HepG2 (cell line): ENCODE results near the gene SYNGR1. TPM values are rescaled to one million over a fixed set of nuclear protein-coding genes. Genes with fewer than 3 reads are reported as not detected.

Source experiments
- ATAC-seq: fragments of 200-7000 bp; cut with Tn5 transposase; 3 replicates; pipeline ENCODE4 v1.9.1; 2020; ENCODE audit warnings: mild to moderate bottlenecking, moderate library complexity
- BruUV-seq: library from RNA; stranded (reverse); fragments of 400-500 nt; replicated peaks from 2 replicates; lab custom pipeline; 2021; lab: Mats Ljungman, UMichigan
- CTCF ChIA-PET: fragments of 300-600 bp; formaldehyde crosslinking; extraction: SDS; loops from one replicate; lab custom pipeline; 2021; ENCODE audit warnings: low total read pairs, inconsistent platforms, low intra/inter-chr PET ratio; lab: Yijun Ruan, JAX
- POLR2A ChIA-PET: fragments of 350-600 bp; sonication (Branson Sonifier 250); formaldehyde crosslinking; loops from one replicate; lab custom pipeline; 2020; ENCODE audit warnings: antibody characterized with exemption, inconsistent platforms; lab: Yijun Ruan, JAX
- DNase-seq: peaks from one replicate; pipeline ENCODE4 v3.0.0-alpha.2; 2015; ENCODE audit warnings: low spot score
- FAIRE-seq: peaks from 3 replicates; lab custom pipeline; 2011; peaks lifted over from hg19 to GRCh38; lab: Jason Lieb, UNC
- H2AFZ ChIP-seq: one replicate; pipeline ENCODE4 v1.6.1; 2011; ENCODE audit warnings: low read length, inconsistent platforms
- H3K27ac ChIP-seq: fragments of 300-600 bp; 3 replicates; pipeline ENCODE4 v1.8.0; 2011; ENCODE audit warnings: mixed run types, mild to moderate bottlenecking, mixed read lengths, low read length, inconsistent platforms; ENCODE audit not compliant: insufficient read depth; ENCODE audit errors: extremely low read length
- H3K27me3 ChIP-seq, 2 experiments: fragments of 200-600 bp in 1 of 2; 2 replicates in 1 of 2; 3 replicates in 1 of 2; pipeline versions ENCODE4 v1.6.0 to v1.8.0; 2011; ENCODE audit warnings: low read length in 2 of 2, mild to moderate bottlenecking in 2 of 2, moderate library complexity in 2 of 2, inconsistent platforms in 1 of 2; ENCODE audit not compliant: insufficient read depth in 2 of 2, control insufficient read depth in 1 of 2
- H3K36me3 ChIP-seq, 2 experiments: fragments of 200-600 bp in 1 of 2; replicated peaks in 1 of 2; 2 replicates in 1 of 2; 3 replicates in 1 of 2; pipeline versions ENCODE4 v1.5.1 to v1.8.0; 2011; ENCODE audit warnings: low read length in 2 of 2, inconsistent platforms in 1 of 2; ENCODE audit not compliant: insufficient read depth in 2 of 2, control insufficient read depth in 1 of 2
- H3K4me1 ChIP-seq: 2 replicates; pipeline ENCODE4 v1.5.1; 2012; ENCODE audit warnings: low read length, inconsistent platforms; ENCODE audit not compliant: insufficient read depth
- H3K4me2 ChIP-seq: 2 replicates; pipeline ENCODE4 v1.6.0; 2011; ENCODE audit warnings: low read depth, low read length, inconsistent platforms
- H3K4me3 ChIP-seq, 3 experiments: fragments of 200-600 bp in 1 of 3; sonication (generic), shearing (Covaris generic) in 1 of 3; replicated peaks in 1 of 3; 2 replicates each; pipeline ENCODE4 v1.5.1; 2011 to 2016; ENCODE audit warnings: low read length in 3 of 3, inconsistent platforms in 2 of 3, low read depth in 2 of 3, mild to moderate bottlenecking in 2 of 3, control low read depth in 1 of 3, mixed read lengths in 1 of 3; ENCODE audit not compliant: insufficient read depth in 1 of 3
- H3K79me2 ChIP-seq: one replicate; pipeline ENCODE4 v1.6.1; 2011; ENCODE audit warnings: low read length, inconsistent platforms; ENCODE audit not compliant: insufficient read depth
- H3K9ac ChIP-seq: 2 replicates; pipeline ENCODE4 v1.6.0; 2011; ENCODE audit warnings: mild to moderate bottlenecking, low read depth, low read length, inconsistent platforms; ENCODE audit not compliant: insufficient read depth
- H3K9me3 ChIP-seq: 2 replicates; pipeline ENCODE4 v1.5.1; 2012; ENCODE audit warnings: mild to moderate bottlenecking, low read length
- H4K20me1 ChIP-seq: 2 replicates; pipeline ENCODE4 v1.6.0; 2011; ENCODE audit warnings: inconsistent platforms, mild to moderate bottlenecking, low read length, moderate library complexity; ENCODE audit not compliant: insufficient read depth
- AGO2 ChIP-seq: fragments of 200-400 bp; formaldehyde crosslinking; optimal IDR thresholded peaks from 2 replicates; pipeline ENCODE3; 2017; ENCODE audit warnings: mild to moderate bottlenecking, low read depth, low read length, moderate library complexity
- CREB1 ChIP-seq, 2 experiments: fragments of 450-650 bp in 1 of 2; IDR thresholded peaks; 2 replicates each; pipeline ENCODE4 v1.6.1; 2016 to 2017; ENCODE audit warnings: control low read depth in 1 of 2, mild to moderate bottlenecking in 1 of 2, missing compliant biosample characterization in 1 of 2, missing genetic modification characterization in 1 of 2
- DNMT3B ChIP-seq: conservative IDR thresholded peaks from 2 replicates; pipeline ENCODE4 v1.6.1; 2016; ENCODE audit warnings: missing biosample characterization, control low read depth
- FOXJ3 ChIP-seq: sonication (generic); formaldehyde crosslinking; IDR thresholded peaks from 2 replicates; pipeline ENCODE4 v1.4.0; 2020; ENCODE audit warnings: missing genetic modification reagents, mild to moderate bottlenecking, borderline replicate concordance
- MAFK ChIP-seq, 2 experiments: IDR thresholded peaks in 1 of 2; conservative IDR thresholded peaks in 1 of 2; 2 replicates each; pipeline ENCODE4 v1.6.1; 2011; ENCODE audit warnings: improper control_type of control experiment in 2 of 2, low read length in 2 of 2
- RAD51 ChIP-seq: fragments of 450-650 bp; IDR thresholded peaks from 2 replicates; pipeline ENCODE4 v1.6.1; 2016; ENCODE audit warnings: borderline replicate concordance
- RFXAP ChIP-seq: sonication (generic); formaldehyde crosslinking; IDR thresholded peaks from 2 replicates; pipeline ENCODE4 v1.4.0; 2020; ENCODE audit warnings: missing genetic modification reagents, borderline replicate concordance
- SIX1 ChIP-seq: sonication (generic); formaldehyde crosslinking; IDR thresholded peaks from 2 replicates; pipeline ENCODE4 v1.4.0; 2020; ENCODE audit warnings: missing genetic modification reagents, borderline replicate concordance
- YY1 ChIP-seq: IDR thresholded peaks from 2 replicates; pipeline ENCODE4 v1.6.1; 2011; ENCODE audit warnings: low read length, low read depth, moderate library complexity, mild to moderate bottlenecking; ENCODE audit not compliant: insufficient read depth, insufficient replicate concordance
- ZNF407 ChIP-seq: sonication (generic); formaldehyde crosslinking; IDR thresholded peaks from one replicate; pipeline ENCODE4 v1.5.1; 2020; ENCODE audit warnings: mild to moderate bottlenecking, missing genetic modification reagents; ENCODE audit errors: not compliant biosample characterization
- WGBS: methylation state at CpG from one replicate; pipeline ENCODE4 v1.1.6; 2017; ENCODE audit warnings: low lambda C conversion rate; 5-methylcytosine and 5-hydroxymethylcytosine counted together
- in situ Hi-C: cut with HindIII; loops from 2 replicates; pipeline ENCODE4 v1.10.0; 2017; ENCODE audit warnings: low pct_unique_long_range_greater_than_20kb; ENCODE audit not compliant: extremely low pct_ligation_motif_present
- intact Hi-C: fragments of 100-400 bp; cut with micrococcal nuclease; formaldehyde crosslinking; loops from one replicate; pipeline ENCODE4 v1.10.0; 2022; ENCODE audit not compliant: unreplicated experiment
- polyA plus RNA-seq, 8 experiments: library from polyadenylated mRNA; depleted of rRNA in 3 of 8; stranded (reverse) in 7 of 8; unstranded in 1 of 8; fragments of >200 nt; fragmentation: Illumina TruSeq in 4 of 8; extraction: Trizol in 4 of 8; gene quantifications; 2 replicates each; pipeline versions ENCODE4 v1.2.1 to v1.2.3, GENCODE V29; 2011 to 2016; ENCODE audit warnings: low read depth in 4 of 8, missing spikeins in 1 of 8, mixed read lengths in 1 of 8; ENCODE audit not compliant: insufficient read depth in 1 of 8
- total RNA-seq, 5 experiments: library from RNA; depleted of rRNA; stranded (reverse); fragments of >200 nt; fragmentation: Illumina TruSeq; extraction: Trizol; gene quantifications; 2 replicates each; pipeline ENCODE4 v1.2.3, GENCODE V29; 2016; ENCODE audit warnings: low read depth in 1 of 5

SYNGR1 gene
- total and polyA plus RNA-seq, 2 of the 13 experiments (the other 11 are each of a cell fraction or from before 2014, with no cell fraction given), result 0.27 to 2.7 TPM

- Histone ChIP-seq H3K79me2 (no peaks in the 10 kb centered on the region), H3K9ac (no peak overlapping the region), H3K27ac (no peak overlapping the region), H3K36me3 (peaks cover 7 to 16% of the 10 kb centered on the region in 2 experiments), H3K4me2 (no peak overlapping the region), H3K9me3 (no peaks in the 10 kb centered on the region), H3K27me3 (0 out of 5 replicates have a peak, but pooled peaks cover 0 to 2% of the 10 kb centered on the region in 2 experiments), H4K20me1 (0 out of 2 replicates have a peak, but pooled peaks cover under 1% of the 10 kb centered on the region), H3K4me1 (peaks cover 26% of the 10 kb centered on the region), H2AFZ (no peak overlapping the region), H3K4me3 (no peak overlapping the region)
- DNase-seq (no peak), ATAC-seq (no peak), FAIRE-seq (no peak)
- no TSS peak for BruUV-seq
- ChIA-PET POLR2A (no interaction called here), CTCF (no interaction called here)
- TF ChIP-seq SIX1 (CRISPR knock-in tag), result no peak
- TF ChIP-seq DNMT3B (CRISPR knock-in tag), result no peak
- TF ChIP-seq MAFK (conservative IDR thresholded peaks at IDR 0.05 in 1 of 2, IDR thresholded peaks at IDR 0.05 in 1 of 2; ENCODE audit: low read length in 2 of 2), result 0 out of 4 replicates have a peak, but pooled peaks of 1 of the 2 experiments have one; percentile 2
- no peak for TF ChIP-seq YY1
- TF ChIP-seq AGO2, result peak; percentile 54
- in situ Hi-C loops (no loop called here), intact Hi-C loops (no loop called here)
- WGBS, result no CpG with 5 or more reads among the region's 18 CpGs
These were observed 84.5 kb downstream of the SYNGR1 start for GRCh38 chr22:39434243-39434653.

- DNase-seq (no peak), FAIRE-seq (no peak), ATAC-seq (no peak)
- no peaks in the 10 kb centered on the region for H3K9me3 ChIP-seq
- intact Hi-C loops, result no loop called here
- H3K4me3 ChIP-seq, result no peak overlapping the region
- in situ Hi-C loops, result no loop called here
- no peak overlapping the region for H3K4me2 ChIP-seq
- H4K20me1 ChIP-seq, result no peaks in the 10 kb centered on the region
- H3K36me3 ChIP-seq, result peaks cover 6 to 16% of the 10 kb centered on the region in 2 experiments
- H3K79me2 ChIP-seq, result no peaks in the 10 kb centered on the region
- CTCF ChIA-PET, result no interaction called here
- POLR2A ChIA-PET, result no interaction called here
- H3K27ac ChIP-seq, result no peak overlapping the region
- H3K27me3 ChIP-seq, result peaks cover 0 to 5% of the 10 kb centered on the region in 2 experiments; a peak in 1 of 5 replicates
- no peak overlapping the region for H3K9ac ChIP-seq
- BruUV-seq, result no TSS peak
- H3K4me1 ChIP-seq, result peaks cover 28% of the 10 kb centered on the region
- H2AFZ ChIP-seq, result no peak overlapping the region
- 84% methylated on average over 6 of the region's 6 CpGs for WGBS
- no peak for TF ChIP-seq ZNF407 (CRISPR knock-in tag)
- TF ChIP-seq FOXJ3 (CRISPR knock-in tag), result no peak
- TF ChIP-seq CREB1 (IDR thresholded peaks at IDR 0.05), result no peak
- TF ChIP-seq CREB1 (CRISPR knock-in tag; IDR thresholded peaks at IDR 0.05), result no peak
- no peak for TF ChIP-seq RFXAP (CRISPR knock-in tag)
- TF ChIP-seq RAD51, result no peak
These were observed 84.9 kb downstream of the SYNGR1 start for GRCh38 chr22:39434721-39435120.
